Esophagus (tissue), 2 donors: Measurements from ENCODE around the gene PLEKHG4B. TPM values are rescaled to one million over a fixed set of nuclear protein-coding genes. Genes with fewer than 3 reads are reported as not detected.
"Not testable (repeated sequence)": the region's sequence is repeated elsewhere in the genome, so short reads cannot be mapped to it uniquely, and the experiment has no call there.

Experiments used
- H3K27ac ChIP-seq, 2 donors: one replicate each; pipeline ENCODE4 v1.5.1; 2013; ENCODE audit warnings: low read depth in 2 of 2, mild to moderate bottlenecking in 2 of 2, inconsistent platforms in 1 of 2, low read length in 1 of 2, moderate library complexity in 1 of 2
- H3K27me3 ChIP-seq, 2 donors: one replicate each; pipeline ENCODE4 v1.6.1; 2013; ENCODE audit warnings: low read length in 2 of 2, control low read depth in 1 of 2, mild to moderate bottlenecking in 1 of 2; ENCODE audit not compliant: insufficient read depth in 2 of 2, control insufficient read depth in 1 of 2
- H3K36me3 ChIP-seq, 2 donors: one replicate each; pipeline ENCODE4 v1.6.1; 2013; ENCODE audit warnings: low read length in 1 of 2; ENCODE audit not compliant: control insufficient read depth in 2 of 2, insufficient read depth in 2 of 2
- H3K4me1 ChIP-seq, 2 donors: one replicate each; pipeline ENCODE4 v1.6.1; 2013; ENCODE audit warnings: low read length in 1 of 2; ENCODE audit not compliant: control insufficient read depth in 2 of 2, insufficient read depth in 2 of 2
- H3K4me3 ChIP-seq, 2 donors: one replicate each; pipeline ENCODE4 v1.5.1; 2013; ENCODE audit warnings: low read length in 2 of 2, mild to moderate bottlenecking in 2 of 2, low read depth in 1 of 2, moderate library complexity in 1 of 2
- H3K9me3 ChIP-seq, 2 donors: one replicate each; pipeline ENCODE4 v1.6.1; 2013; ENCODE audit warnings: mild to moderate bottlenecking in 2 of 2, low read depth in 1 of 2, low read length in 1 of 2, moderate library complexity in 1 of 2; ENCODE audit not compliant: control insufficient read depth in 2 of 2, insufficient read depth in 1 of 2
- WGBS, 2 donors: extraction: QIAGEN DNeasy Blood & Tissue Kit; methylation state at CpG; one replicate each; pipeline ENCODE4 v1.1.7; 2013; 5-methylcytosine and 5-hydroxymethylcytosine counted together
- polyA plus RNA-seq, 2 donors: library from polyadenylated mRNA; stranded (reverse); fragments of 200-250 nt; gene quantifications; one replicate each; pipeline ENCODE4 v1.2.3, GENCODE V29; 2013
- donor health status: healthy with polysubstance abuse.
- donor health status: Bipolar disorder and iron deficiency.

Gene PLEKHG4B
- polyA plus RNA-seq, 2 donors: 0.16 to 0.53 TPM

GRCh38 chr5:160921-161802 is 69.2 kb downstream of the PLEKHG4B start:
- Histone ChIP-seq H3K4me3 (no peak overlapping the region), H3K36me3 (no peaks in the 10 kb centered on the region), H3K27me3 (no peaks in the 10 kb centered on the region), H3K4me1 (no peaks in the 10 kb centered on the region), H3K9me3 (no peaks in the 10 kb centered on the region), H3K27ac (no peak overlapping the region)
- 83 to 86% methylated on average over 23 of the region's 23 CpGs for WGBS, 2 donors

GRCh38 chr5:161803-162110 is 69.8 kb downstream of the PLEKHG4B start:
- Histone ChIP-seq H3K27me3 (no peaks in the 10 kb centered on the region), H3K36me3 (no peaks in the 10 kb centered on the region), H3K9me3 (no peaks in the 10 kb centered on the region), H3K4me1 (no peaks in the 10 kb centered on the region), H3K27ac (no peak overlapping the region), H3K4me3 (no peak overlapping the region)
- 93 to 95% methylated on average over 17 of the region's 17 CpGs for WGBS, 2 donors

GRCh38 chr5:162190-162564 is 70.2 kb downstream of the PLEKHG4B start:
- WGBS, 2 donors: 89 to 90% methylated on average over 19 of the region's 19 CpGs

GRCh38 chr5:162565-163337 is 70.8 kb downstream of the PLEKHG4B start:
- Histone ChIP-seq H3K27ac (no peak overlapping the region), H3K27me3 (no peaks in the 10 kb centered on the region), H3K4me3 (no peak overlapping the region), H3K9me3 (no peaks in the 10 kb centered on the region), H3K36me3 (no peaks in the 10 kb centered on the region), H3K4me1 (no peaks in the 10 kb centered on the region)
- 88 to 89% methylated on average over 23 of the region's 23 CpGs for WGBS, 2 donors

More at GRCh38 chr5:162190-162564, 70.2 kb downstream of the PLEKHG4B start:
- Histone ChIP-seq H3K4me1 (no peaks in the 10 kb centered on the region), H3K27me3 (no peaks in the 10 kb centered on the region), H3K36me3 (no peaks in the 10 kb centered on the region), H3K4me3 (no peak overlapping the region), H3K27ac (no peak overlapping the region), H3K9me3 (no peaks in the 10 kb centered on the region)

GRCh38 chr5:163338-163620 is 71.3 kb downstream of the PLEKHG4B start:
- no peaks in the 10 kb centered on the region for H3K9me3 ChIP-seq
- 92 to 93% methylated on average over 7 of the region's 7 CpGs for WGBS, 2 donors
- H3K4me1 ChIP-seq: no peaks in the 10 kb centered on the region
- H3K27ac ChIP-seq: no peak overlapping the region
- H3K27me3 ChIP-seq: no peaks in the 10 kb centered on the region
- no peaks in the 10 kb centered on the region for H3K36me3 ChIP-seq
- H3K4me3 ChIP-seq: no peak overlapping the region

- H3K4me3 ChIP-seq: no peak overlapping the region
- WGBS, 2 donors: 89 to 96% methylated on average over 13 of the region's 13 CpGs
- no peaks in the 10 kb centered on the region for H3K4me1 ChIP-seq
- H3K27ac ChIP-seq: no peak overlapping the region
- H3K36me3 ChIP-seq: no peaks in the 10 kb centered on the region
- no peaks in the 10 kb centered on the region for H3K9me3 ChIP-seq
- no peaks in the 10 kb centered on the region for H3K27me3 ChIP-seq
Measured at GRCh38 chr5:163841-164240, 71.9 kb downstream of the PLEKHG4B start.

- H3K36me3 ChIP-seq: no peaks in the 10 kb centered on the region
- no peak overlapping the region for H3K27ac ChIP-seq
- H3K27me3 ChIP-seq: no peaks in the 10 kb centered on the region
- 81 to 95% methylated on average over 14 of the region's 14 CpGs for WGBS, 2 donors
- H3K9me3 ChIP-seq: no peaks in the 10 kb centered on the region
- no peaks in the 10 kb centered on the region for H3K4me1 ChIP-seq
- no peak overlapping the region for H3K4me3 ChIP-seq
Measured at GRCh38 chr5:164244-164643, 72.3 kb downstream of the PLEKHG4B start.

- not testable (repeated sequence) for H3K27ac ChIP-seq, H3K27me3 ChIP-seq, H3K9me3 ChIP-seq, H3K4me3 ChIP-seq, H3K4me1 ChIP-seq, H3K36me3 ChIP-seq
- 72 to 90% methylated on average over 21 to 25 of the region's 25 CpGs for WGBS, 2 donors
Measured at GRCh38 chr5:164783-165182, 72.8 kb downstream of the PLEKHG4B start.

GRCh38 chr5:166441-167372 is 74.7 kb downstream of the PLEKHG4B start:
- H3K4me3 ChIP-seq: no peak overlapping the region
- H3K4me1 ChIP-seq: no peaks in the 10 kb centered on the region
- H3K9me3 ChIP-seq: no peaks in the 10 kb centered on the region
- no peaks in the 10 kb centered on the region for H3K27me3 ChIP-seq
- no peaks in the 10 kb centered on the region for H3K36me3 ChIP-seq
- WGBS, 2 donors: 84 to 92% methylated on average over 23 to 25 of the region's 27 CpGs
- H3K27ac ChIP-seq: no peak overlapping the region
